HepG2 (cell line): Measurements from ENCODE around the gene UBE2B.

Experiments used
- ATF2 ChIP-seq: sonication (generic); formaldehyde crosslinking; IDR thresholded peaks from 2 replicates; pipeline ENCODE4 v1.4.0; 2020; ENCODE audit warnings: missing genetic modification reagents
- FOSL2 ChIP-seq: sonication (generic); formaldehyde crosslinking; IDR thresholded peaks from 2 replicates; pipeline ENCODE4 v1.4.0; 2020; ENCODE audit warnings: missing genetic modification reagents
- GFI1 ChIP-seq: sonication (generic); formaldehyde crosslinking; IDR thresholded peaks from 2 replicates; pipeline ENCODE4 v1.5.0; 2020; ENCODE audit warnings: missing genetic modification reagents, mild to moderate bottlenecking, borderline replicate concordance
- HHEX ChIP-seq: IDR thresholded peaks from 2 replicates; pipeline ENCODE4 v1.6.1; 2016; ENCODE audit warnings: control low read depth
- HNF1B ChIP-seq: sonication (generic); formaldehyde crosslinking; IDR thresholded peaks from 2 replicates; pipeline ENCODE4 v1.5.1; 2020; ENCODE audit warnings: mild to moderate bottlenecking, moderate library complexity, missing genetic modification reagents
- HOMEZ ChIP-seq: IDR thresholded peaks from 2 replicates; pipeline ENCODE4 v1.6.1; 2016; ENCODE audit warnings: low read depth
- MAX ChIP-seq: IDR thresholded peaks from 2 replicates; pipeline ENCODE4 v1.6.1; 2012; ENCODE audit warnings: inconsistent platforms
- NFE2 ChIP-seq: sonication (generic); formaldehyde crosslinking; IDR thresholded peaks from 2 replicates; pipeline ENCODE4 v1.4.0; 2020; ENCODE audit warnings: missing genetic modification reagents
- POLR2A ChIP-seq, 2 experiments: IDR thresholded peaks; 2 replicates each; pipeline ENCODE4 v1.6.1; 2011; ENCODE audit warnings: low read depth in 2 of 2, low read length in 2 of 2, mild to moderate bottlenecking in 1 of 2, moderate library complexity in 1 of 2; ENCODE audit not compliant: insufficient read depth in 1 of 2
- REST ChIP-seq, 2 experiments: IDR thresholded peaks; 2 replicates each; pipeline ENCODE4 v1.6.1; 2011 to 2012; ENCODE audit warnings: low read length in 2 of 2, borderline replicate concordance in 1 of 2, low read depth in 1 of 2, mild to moderate bottlenecking in 1 of 2, moderate library complexity in 1 of 2
- SMC3 ChIP-seq: IDR thresholded peaks from 2 replicates; pipeline ENCODE4 v1.6.1; 2011; ENCODE audit warnings: low read length, improper control_type of control experiment
- ZBTB21 ChIP-seq: sonication (generic); formaldehyde crosslinking; IDR thresholded peaks from 2 replicates; pipeline ENCODE4 v1.4.0; 2020; ENCODE audit warnings: missing genetic modification reagents
- ZFP90 ChIP-seq: sonication (generic); formaldehyde crosslinking; IDR thresholded peaks from 2 replicates; pipeline ENCODE4 v1.8.0; 2022; ENCODE audit warnings: missing genetic modification reagents, mild to moderate bottlenecking, inconsistent platforms, borderline replicate concordance
- ZNF383 ChIP-seq: sonication (generic); formaldehyde crosslinking; IDR thresholded peaks from 2 replicates; pipeline ENCODE4 v1.4.0; 2020; ENCODE audit warnings: missing genetic modification reagents, mild to moderate bottlenecking, borderline replicate concordance

- no peak for TF ChIP-seq ZNF383 (CRISPR knock-in tag)
- no peak for TF ChIP-seq GFI1 (CRISPR knock-in tag)
- no peak for TF ChIP-seq HNF1B (CRISPR knock-in tag)
- TF ChIP-seq POLR2A (IDR thresholded peaks at IDR 0.05; ENCODE audit: insufficient read depth in 1 of 2, low read depth in 2 of 2, low read length in 2 of 2) = no peak
- no peak for TF ChIP-seq REST (IDR thresholded peaks at IDR 0.05; ENCODE audit: borderline replicate concordance in 1 of 2, low read depth in 1 of 2, low read length in 2 of 2)
- TF ChIP-seq NFE2 = no peak
- no peak for TF ChIP-seq FOSL2
- no peak for TF ChIP-seq SMC3
- TF ChIP-seq HHEX = no peak
- no peak for TF ChIP-seq MAX
- no peak for TF ChIP-seq ZBTB21
- TF ChIP-seq ZFP90 (CRISPR knock-in tag) = no peak
- no peak for TF ChIP-seq HOMEZ (CRISPR knock-in tag)
- no peak for TF ChIP-seq ATF2 (CRISPR knock-in tag)
Observed at GRCh38 chr5:134413046-134413445, 41.7 kb downstream of the UBE2B start.
